Chondrocyte (in vitro differentiated cells): ENCODE measurements around the gene TIMP3. TPM values are rescaled to one million over a fixed set of nuclear protein-coding genes. Genes with fewer than 3 reads are reported as not detected.
"Not testable (repeated sequence)": the region's sequence is repeated elsewhere in the genome, so short reads cannot be mapped to it uniquely, and the experiment has no call there.

Source experiments
- DNase-seq: peaks from one replicate; pipeline ENCODE4 v3.0.0; 2021; ENCODE audit warnings: mixed read lengths, low spot score
- H3K27ac Mint-ChIP-seq: one replicate; pipeline ENCODE4 v1.8.0; 2021; ENCODE audit warnings: mild to moderate bottlenecking, moderate library complexity, mixed read lengths; ENCODE audit not compliant: unreplicated experiment
- H3K27me3 Mint-ChIP-seq: 2 replicates; pipeline ENCODE4 v1.8.0; 2021; ENCODE audit warnings: low read depth, mixed read lengths
- H3K36me3 Mint-ChIP-seq: 2 replicates; pipeline ENCODE4 v1.8.0; 2021; ENCODE audit warnings: low read depth, mixed read lengths
- H3K4me1 Mint-ChIP-seq: 2 replicates; pipeline ENCODE4 v1.8.0; 2021; ENCODE audit warnings: low read depth, mild to moderate bottlenecking, mixed read lengths
- H3K4me3 Mint-ChIP-seq: one replicate; pipeline ENCODE4 v1.8.0; 2021; ENCODE audit warnings: mild to moderate bottlenecking, moderate library complexity, mixed read lengths; ENCODE audit not compliant: unreplicated experiment
- H3K9me3 Mint-ChIP-seq: 2 replicates; pipeline ENCODE4 v1.8.0; 2021; ENCODE audit warnings: low read depth, mixed read lengths
- CTCF ChIP-seq: fragments of 200-600 bp; sonication (generic); IDR thresholded peaks from 2 replicates; pipeline ENCODE4 v1.5.0; 2021; ENCODE audit warnings: antibody characterized with exemption, mild to moderate bottlenecking, moderate library complexity
- total RNA-seq: library from RNA; stranded (reverse); gene quantifications from 3 replicates; pipeline ENCODE4 v1.2.1, GENCODE V29; 2021

Gene TIMP3
- total RNA-seq, 1 donor from 2014 or later: 126 TPM

GRCh38 chr22:32864041-32864440, 62.5 kb downstream of the TIMP3 start:
- Mint-ChIP-seq H3K4me3 (no peak overlapping the region), H3K9me3 (no peaks in the 10 kb centered on the region), H3K4me1 (no peaks in the 10 kb centered on the region), H3K36me3 (peaks cover 18% of the 10 kb centered on the region), H3K27me3 (no peaks in the 10 kb centered on the region), H3K27ac (no peak overlapping the region)
- no peak for TF ChIP-seq CTCF
- DNase-seq: no peak

- H3K4me1 Mint-ChIP-seq: no peaks in the 10 kb centered on the region
- H3K36me3 Mint-ChIP-seq: peaks cover 14% of the 10 kb centered on the region
- DNase-seq: no peak
- TF ChIP-seq CTCF: no peak
- no peaks in the 10 kb centered on the region for H3K9me3 Mint-ChIP-seq
- no peak overlapping the region for H3K4me3 Mint-ChIP-seq
- peaks cover 2% of the 10 kb centered on the region for H3K27me3 Mint-ChIP-seq
- no peak overlapping the region for H3K27ac Mint-ChIP-seq
Measured at GRCh38 chr22:32864596-32864995, 63.1 kb downstream of the TIMP3 start.

- H3K36me3 Mint-ChIP-seq: peaks cover 3% of the 10 kb centered on the region
Measured at GRCh38 chr22:32866953-32867352, 65.4 kb downstream of the TIMP3 start.

GRCh38 chr22:32868946-32869345, 67.4 kb downstream of the TIMP3 start:
- no peak for DNase-seq
- Mint-ChIP-seq H3K27me3 (peaks cover 12% of the 10 kb centered on the region), H3K4me3 (no peak overlapping the region), H3K36me3 (no peaks in the 10 kb centered on the region), H3K9me3 (no peaks in the 10 kb centered on the region), H3K4me1 (no peaks in the 10 kb centered on the region), H3K27ac (no peak overlapping the region)
- TF ChIP-seq CTCF: no peak

More at GRCh38 chr22:32866953-32867352, 65.4 kb downstream of the TIMP3 start:
- no peak for DNase-seq
- Mint-ChIP-seq H3K4me1 (no peaks in the 10 kb centered on the region), H3K27ac (no peak overlapping the region), H3K27me3 (peaks cover 7% of the 10 kb centered on the region), H3K4me3 (no peak overlapping the region), H3K9me3 (no peaks in the 10 kb centered on the region)
- no peak for TF ChIP-seq CTCF

- Mint-ChIP-seq H3K27ac (no peak overlapping the region), H3K4me3 (no peak overlapping the region), H3K9me3 (no peaks in the 10 kb centered on the region), H3K36me3 (no peaks in the 10 kb centered on the region), H3K4me1 (no peaks in the 10 kb centered on the region), H3K27me3 (peaks cover 14% of the 10 kb centered on the region)
- DNase-seq: no peak
- TF ChIP-seq CTCF: no peak
Measured at GRCh38 chr22:32870474-32870873, 69.0 kb downstream of the TIMP3 start.

GRCh38 chr22:32873604-32874003, 72.1 kb downstream of the TIMP3 start:
- not testable (repeated sequence) for H3K27ac Mint-ChIP-seq, H3K4me3 Mint-ChIP-seq, H3K4me1 Mint-ChIP-seq, H3K9me3 Mint-ChIP-seq, H3K36me3 Mint-ChIP-seq, DNase-seq
- peaks cover 37% of the 10 kb centered on the region for H3K27me3 Mint-ChIP-seq
